IPS-18c (cell line): Measurements from ENCODE around the gene NCOA5.

Experiments
- H3K4me3 ChIP-seq: 2 replicates; pipeline ENCODE4 v1.7.0; 2013; ENCODE audit warnings: low read depth, mild to moderate bottlenecking, low read length, moderate library complexity; ENCODE audit not compliant: insufficient read depth
- H3K9me3 ChIP-seq: one replicate; pipeline ENCODE4 v1.6.1; 2013; ENCODE audit warnings: mild to moderate bottlenecking, low read length, moderate library complexity; ENCODE audit not compliant: control insufficient read depth, insufficient read depth

NCOA5 gene

DNA sequence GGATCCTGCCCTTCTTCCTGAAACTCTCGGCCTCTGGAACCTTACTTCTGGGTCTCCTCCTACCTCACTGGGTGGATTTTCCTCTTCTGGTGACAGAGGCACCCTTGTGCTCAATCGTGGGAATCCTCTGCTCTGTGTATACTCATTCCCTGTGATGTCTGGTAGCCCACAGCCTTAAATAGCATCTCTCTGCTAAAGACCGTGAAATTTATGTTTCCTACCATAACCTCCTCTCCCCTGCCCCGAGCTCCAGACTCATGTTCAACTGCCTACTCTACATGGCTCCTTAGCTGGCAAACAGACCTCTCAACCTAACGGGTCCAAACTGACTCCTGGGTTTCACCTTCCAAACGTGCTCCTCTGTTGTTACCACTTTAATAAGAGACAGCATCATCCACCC is 71.2 kb downstream of the NCOA5 start:
- Histone ChIP-seq H3K4me3 (no peak overlapping the region), H3K9me3 (no peaks in the 10 kb centered on the region)

- H3K4me3 ChIP-seq: no peak overlapping the region
Observed at GRCh38 chr20:46018112-46018511, 71.7 kb downstream of the NCOA5 start.

DNA sequence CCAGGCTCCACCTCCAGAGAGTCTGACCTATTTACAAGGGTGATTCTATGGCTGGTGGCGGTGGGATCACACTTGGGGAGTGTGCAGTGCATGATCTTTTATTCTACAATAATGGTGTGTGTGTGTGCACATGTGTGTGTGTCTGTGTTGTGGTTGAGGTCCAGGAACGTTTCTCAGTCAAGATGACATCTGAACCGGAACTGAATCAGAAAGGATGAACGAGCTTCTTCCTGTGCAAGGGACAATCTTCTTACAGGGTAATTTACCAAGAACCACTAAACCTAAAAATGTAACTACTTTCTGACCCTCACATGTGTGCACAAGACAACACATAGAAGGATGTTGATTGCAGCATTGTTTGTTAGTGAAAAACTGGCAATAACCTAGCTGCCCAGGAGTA is 72.5 kb downstream of the NCOA5 start:
- Histone ChIP-seq H3K4me3 (no peak overlapping the region), H3K9me3 (no peaks in the 10 kb centered on the region)

More at GRCh38 chr20:46018112-46018511, 71.7 kb downstream of the NCOA5 start:
- H3K9me3 ChIP-seq: no peaks in the 10 kb centered on the region

DNA sequence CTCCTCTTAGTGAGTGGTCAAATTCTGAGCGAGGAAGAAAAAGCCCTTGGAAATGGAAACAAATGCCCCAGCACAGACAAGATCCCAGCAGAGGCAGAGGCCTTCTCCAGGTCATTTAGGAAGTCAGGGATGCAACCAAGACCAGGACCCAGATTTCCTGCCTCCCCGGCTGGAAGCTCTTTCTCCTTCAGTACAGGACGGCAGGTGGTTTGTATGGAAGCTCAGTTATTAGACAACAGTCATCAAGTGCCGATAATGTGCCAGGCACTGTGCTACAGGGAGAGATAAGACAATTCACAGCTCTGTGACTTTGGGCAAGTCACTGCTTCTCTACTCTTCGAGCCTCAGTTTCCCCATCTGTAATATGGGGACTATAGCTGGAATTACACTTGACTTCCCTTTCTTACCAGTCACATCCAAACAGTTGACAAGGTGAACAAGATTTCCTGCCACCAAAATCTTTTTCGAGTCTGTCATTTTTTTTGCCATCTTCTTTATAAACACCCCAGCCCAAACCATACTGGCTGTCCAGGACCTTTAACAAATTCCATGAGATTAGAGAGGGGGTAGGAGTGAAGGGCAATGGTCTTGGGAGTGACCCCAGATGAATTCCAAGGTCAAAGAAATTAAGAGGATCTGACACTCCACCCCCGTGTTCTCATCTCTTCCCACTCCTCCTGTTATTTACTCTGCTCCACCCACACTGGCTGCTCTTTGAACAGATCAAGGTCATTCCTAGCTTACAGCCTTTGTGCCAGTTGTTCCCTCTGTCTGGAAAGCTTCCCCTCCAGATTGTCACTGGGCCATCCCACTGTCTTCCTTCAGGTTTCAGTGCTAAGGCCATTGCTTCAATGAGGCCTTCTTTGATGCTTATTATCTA is 75.0 kb downstream of the NCOA5 start:
- Histone ChIP-seq H3K9me3 (peaks cover 2% of the 10 kb centered on the region), H3K4me3 (no peak overlapping the region; the same call in 1 of the 2 replicates)

- Histone ChIP-seq H3K4me3 (peak overlapping the region; percentile 59), H3K9me3 (peaks cover 2% of the 10 kb centered on the region)
Observed at GRCh38 chr20:46013829-46014516, 75.8 kb downstream of the NCOA5 start.

GRCh38 chr20:46013322-46013828 is 76.4 kb downstream of the NCOA5 start:
- Histone ChIP-seq H3K4me3 (peak overlapping the region; percentile 59), H3K9me3 (peaks cover 2% of the 10 kb centered on the region)

GRCh38 chr20:46012921-46013320 is 76.8 kb downstream of the NCOA5 start:
- Histone ChIP-seq H3K9me3 (peaks cover 2% of the 10 kb centered on the region), H3K4me3 (no peak overlapping the region)

DNA sequence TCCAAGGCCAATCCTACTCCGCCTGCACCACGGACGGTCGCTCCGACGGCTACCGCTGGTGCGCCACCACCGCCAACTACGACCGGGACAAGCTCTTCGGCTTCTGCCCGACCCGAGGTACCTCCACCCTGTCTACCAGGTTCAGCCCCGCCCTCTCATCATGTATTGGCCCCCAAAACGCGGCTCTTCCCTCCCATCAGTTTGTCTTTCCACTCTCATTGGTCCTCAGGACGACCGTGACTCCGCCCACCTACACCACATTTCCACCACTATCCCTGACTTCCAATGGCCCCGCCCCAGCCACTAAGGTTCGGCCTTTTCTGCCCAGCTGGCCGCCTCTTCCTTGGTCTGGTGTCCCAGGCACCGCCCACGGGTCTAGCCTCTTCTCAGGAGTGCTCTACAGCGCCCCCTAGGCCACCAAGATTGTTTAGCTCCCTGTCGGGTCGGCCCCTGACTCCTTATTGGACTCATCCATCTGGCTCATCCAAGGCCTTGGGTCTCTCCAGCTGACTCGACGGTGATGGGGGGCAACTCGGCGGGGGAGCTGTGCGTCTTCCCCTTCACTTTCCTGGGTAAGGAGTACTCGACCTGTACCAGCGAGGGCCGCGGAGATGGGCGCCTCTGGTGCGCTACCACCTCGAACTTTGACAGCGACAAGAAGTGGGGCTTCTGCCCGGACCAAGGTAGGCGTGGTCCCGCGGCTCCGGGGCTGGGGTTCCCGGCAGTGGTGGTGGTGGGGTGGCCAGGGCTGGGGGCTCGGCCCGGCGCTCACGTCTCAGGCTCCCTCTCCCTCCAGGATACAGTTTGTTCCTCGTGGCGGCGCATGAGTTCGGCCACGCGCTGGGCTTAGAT is 77.9 kb downstream of the NCOA5 start:
- no peak overlapping the region for H3K4me3 ChIP-seq

More for the DNA sequence above, 77.9 kb downstream of the NCOA5 start:
- peaks cover 2% of the 10 kb centered on the region for H3K9me3 ChIP-seq
